GM18951 (cell line): ENCODE measurements around the gene VCAN.

Experiments used
- POLR2A ChIP-seq: IDR thresholded peaks from 4 replicates; pipeline ENCODE4 v1.6.1; 2011; ENCODE audit warnings: mild to moderate bottlenecking; ENCODE audit not compliant: insufficient read length, insufficient read depth; ENCODE audit errors: extremely low read depth
- in situ Hi-C: fragments of 300-500 bp; cut with MboI; formaldehyde crosslinking; loops from one replicate; pipeline ENCODE4 v1.12.0; 2022; ENCODE audit warnings: low sequenced_read_pairs, mixed read lengths, inconsistent platforms; ENCODE audit not compliant: unreplicated experiment

Gene VCAN

DNA sequence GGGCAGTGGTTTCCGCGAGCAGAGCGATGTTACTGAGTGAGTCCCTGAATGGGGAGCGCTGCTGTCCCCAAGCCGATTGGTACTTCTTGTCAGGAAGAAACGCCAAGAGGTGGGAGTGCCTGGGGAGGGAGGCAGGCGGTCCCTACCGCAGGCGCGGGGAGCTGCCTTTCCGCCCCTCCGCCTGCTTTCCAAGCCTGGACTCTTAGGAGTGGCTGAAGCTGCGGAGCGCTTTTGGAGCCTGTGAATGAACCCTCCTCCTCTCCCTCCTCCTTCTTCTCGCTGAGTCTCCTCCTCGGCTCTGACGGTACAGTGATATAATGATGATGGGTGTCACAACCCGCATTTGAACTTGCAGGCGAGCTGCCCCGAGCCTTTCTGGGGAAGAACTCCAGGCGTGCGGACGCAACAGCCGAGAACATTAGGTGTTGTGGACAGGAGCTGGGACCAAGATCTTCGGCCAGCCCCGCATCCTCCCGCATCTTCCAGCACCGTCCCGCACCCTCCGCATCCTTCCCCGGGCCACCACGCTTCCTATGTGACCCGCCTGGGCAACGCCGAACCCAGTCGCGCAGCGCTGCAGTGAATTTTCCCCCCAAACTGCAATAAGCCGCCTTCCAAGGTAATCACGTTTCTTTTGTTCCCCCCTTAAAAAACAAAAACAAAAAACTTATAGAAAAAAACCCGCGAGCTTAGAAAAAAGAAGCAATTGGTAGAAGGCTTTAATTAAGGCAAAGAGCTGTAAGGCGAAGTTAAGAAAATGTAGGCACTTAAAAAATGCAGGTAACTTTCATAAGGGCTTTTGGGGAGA, at the start of gene VCAN:
TSS of gene VCAN (plus strand) at position 340 of the 808 bp plus-strand sequence. CDS start 11,775 bp downstream, outside the sequence.
- in situ Hi-C loops = no loop called here
- no peak for TF ChIP-seq POLR2A

DNA sequence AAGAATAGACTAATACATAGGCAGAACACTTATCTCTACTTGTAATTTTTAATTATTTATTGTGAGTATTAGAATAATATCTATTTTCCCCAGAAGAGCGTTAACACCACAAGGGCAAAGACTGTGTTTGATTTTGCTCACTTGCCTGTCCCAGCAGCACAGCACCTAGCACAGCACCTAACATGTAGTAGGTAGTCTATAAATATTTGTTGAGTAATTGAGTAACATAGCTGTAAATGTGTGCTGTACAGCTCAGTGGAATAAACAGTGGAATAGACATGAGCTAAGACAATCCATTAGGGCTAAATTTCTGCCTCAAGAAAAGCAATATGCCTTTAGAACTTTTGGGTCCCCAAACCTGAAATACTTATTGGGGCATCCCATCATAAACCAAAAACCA, 49.3 kb upstream of the VCAN start:
- in situ Hi-C loops = no loop called here
- TF ChIP-seq POLR2A = no peak

DNA sequence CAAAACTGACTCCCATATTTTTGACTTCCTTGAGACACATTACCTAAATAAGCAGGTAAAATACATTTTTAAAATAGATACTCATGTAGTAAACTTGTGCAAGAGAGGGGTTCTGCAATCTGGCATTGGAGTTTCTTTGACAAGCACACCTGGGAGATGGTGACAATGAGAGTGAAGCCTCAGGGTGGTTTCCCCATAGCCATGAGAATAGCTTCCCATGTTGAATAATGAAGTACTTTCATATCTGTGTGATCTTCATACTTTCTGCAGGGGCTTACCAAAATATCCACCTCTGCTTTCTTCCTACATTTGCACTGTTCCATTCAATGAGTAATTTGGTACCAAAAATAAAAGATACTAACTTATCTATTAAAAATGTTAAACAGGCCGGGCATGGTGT, 44.7 kb upstream of the VCAN start:
- TF ChIP-seq POLR2A = no peak
- in situ Hi-C loops = loop anchor here (25.0 kb wide), 1 partner anchor 790 kb away; no protein-coding TSS in a partner anchor

GRCh38 chr5:83428126-83428525, 43.4 kb upstream of the VCAN start:
- TF ChIP-seq POLR2A = no peak
- in situ Hi-C loops = loop anchor here (25.0 kb wide), 1 partner anchor 791 kb away; no protein-coding TSS in a partner anchor

GRCh38 chr5:83428890-83429289, 42.7 kb upstream of the VCAN start:
- TF ChIP-seq POLR2A = no peak
- in situ Hi-C loops = loop anchor here (25.0 kb wide), 1 partner anchor 792 kb away; no protein-coding TSS in a partner anchor

DNA sequence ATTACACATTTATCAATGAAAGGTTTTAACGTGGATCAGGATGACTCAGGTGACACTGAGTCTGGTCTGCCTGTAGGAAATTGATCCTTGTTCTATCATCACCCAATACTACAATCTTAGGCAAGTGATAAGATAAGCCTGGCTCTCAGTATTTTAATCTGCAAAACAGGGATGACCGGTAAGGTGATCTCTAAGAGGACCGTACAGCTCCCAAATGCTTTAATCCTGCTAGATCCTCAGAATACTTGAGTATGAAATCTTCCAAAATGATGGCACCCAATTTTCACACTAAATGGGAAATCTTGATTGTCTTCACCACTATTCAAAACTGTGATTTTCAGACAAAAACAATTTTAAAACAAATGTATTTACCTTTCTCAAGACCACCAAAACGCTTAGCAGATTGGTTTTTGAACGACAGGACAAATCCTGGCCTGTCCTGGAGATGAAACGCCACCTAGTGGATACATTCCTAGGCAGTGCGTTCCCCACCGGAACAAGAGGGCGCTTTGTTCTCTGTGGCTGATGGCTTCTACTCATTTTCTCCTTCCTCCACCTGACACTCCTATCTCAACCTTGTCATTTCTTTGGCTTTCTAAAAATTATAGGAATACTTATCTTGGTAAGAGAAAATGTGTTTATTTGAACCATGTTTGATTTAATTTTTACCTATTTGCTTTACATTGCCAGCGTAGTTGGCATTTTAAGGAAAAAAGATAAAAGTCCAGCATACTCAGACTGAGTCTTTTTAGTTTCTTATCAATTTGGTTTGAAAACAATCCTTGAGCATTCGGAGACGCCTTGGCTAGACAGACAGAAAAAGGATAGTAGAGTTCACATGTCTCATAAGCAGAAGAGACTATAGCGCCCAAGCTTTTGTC, 41.2 kb upstream of the VCAN start:
- in situ Hi-C loops = loop anchor here (25.0 kb wide), 1 partner anchor 793 kb away; no protein-coding TSS in a partner anchor
- no peak for TF ChIP-seq POLR2A

DNA sequence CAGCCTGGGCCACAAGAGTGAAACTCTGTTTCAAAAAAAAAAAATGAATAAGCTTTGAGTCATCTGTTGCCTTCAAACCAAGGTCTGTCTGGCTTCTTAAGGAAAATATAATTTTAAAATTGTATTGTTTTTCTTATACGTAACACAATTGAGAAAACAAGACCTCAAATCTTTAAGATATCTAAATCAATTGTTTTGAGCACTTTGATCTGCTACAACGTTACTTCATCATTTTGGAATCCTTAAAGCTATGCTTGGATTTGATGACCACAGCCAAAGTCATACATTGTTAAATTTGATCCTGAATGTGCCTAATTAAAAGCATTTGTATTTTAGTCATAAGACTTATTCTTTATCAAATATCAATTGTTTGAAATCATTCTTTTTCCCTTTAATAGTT, 37.7 kb upstream of the VCAN start:
- in situ Hi-C loops = loop anchor here (25.0 kb wide), 1 partner anchor 797 kb away; no protein-coding TSS in a partner anchor
- TF ChIP-seq POLR2A = no peak

DNA sequence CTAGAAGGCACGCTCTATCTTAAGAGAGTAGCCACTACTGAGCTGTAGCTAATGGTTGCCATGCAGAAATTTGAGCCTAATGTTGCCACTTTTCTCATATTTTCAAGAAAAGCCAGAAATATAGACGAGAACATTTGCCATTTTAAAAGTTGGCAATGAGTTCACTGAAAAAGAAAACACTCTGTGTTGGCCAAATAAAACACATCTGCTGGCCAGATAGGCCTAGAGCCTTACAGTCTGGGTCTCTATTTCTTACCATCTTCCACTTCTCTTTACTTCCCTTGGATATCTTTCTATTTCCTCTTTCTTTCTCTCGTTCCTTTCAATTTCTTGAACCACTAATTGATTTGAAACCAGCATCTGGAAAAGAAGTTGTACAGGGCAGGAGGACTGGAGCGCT, 36.6 kb upstream of the VCAN start:
- no peak for TF ChIP-seq POLR2A
- in situ Hi-C loops = loop anchor here (25.0 kb wide), 1 partner anchor 798 kb away; no protein-coding TSS in a partner anchor

GRCh38 chr5:83436276-83436675, 35.3 kb upstream of the VCAN start:
- in situ Hi-C loops = loop anchor here (25.0 kb wide), 1 partner anchor 799 kb away; no protein-coding TSS in a partner anchor
- no peak for TF ChIP-seq POLR2A

DNA sequence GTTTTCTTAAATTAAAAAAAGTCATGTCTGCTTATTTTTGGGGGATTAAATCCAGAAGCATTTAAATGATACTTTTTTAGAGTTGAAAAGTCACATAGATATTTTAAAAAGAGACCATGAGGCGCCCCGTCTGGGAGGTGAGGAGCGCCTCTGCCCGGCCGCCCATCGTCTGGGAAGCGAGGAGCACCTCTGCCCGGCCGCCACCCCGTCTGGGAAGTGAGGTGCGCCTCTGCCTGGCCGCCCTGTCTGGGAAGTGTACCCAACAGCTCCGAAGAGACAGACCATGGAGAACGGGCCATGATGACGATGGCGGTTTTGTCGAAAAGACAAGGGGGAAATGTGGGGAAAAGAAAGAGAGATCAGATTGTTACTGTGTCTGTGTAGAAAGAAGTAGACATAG, 33.8 kb upstream of the VCAN start:
- in situ Hi-C loops = loop anchor here (25.0 kb wide), 1 partner anchor 800 kb away; no protein-coding TSS in a partner anchor

DNA sequence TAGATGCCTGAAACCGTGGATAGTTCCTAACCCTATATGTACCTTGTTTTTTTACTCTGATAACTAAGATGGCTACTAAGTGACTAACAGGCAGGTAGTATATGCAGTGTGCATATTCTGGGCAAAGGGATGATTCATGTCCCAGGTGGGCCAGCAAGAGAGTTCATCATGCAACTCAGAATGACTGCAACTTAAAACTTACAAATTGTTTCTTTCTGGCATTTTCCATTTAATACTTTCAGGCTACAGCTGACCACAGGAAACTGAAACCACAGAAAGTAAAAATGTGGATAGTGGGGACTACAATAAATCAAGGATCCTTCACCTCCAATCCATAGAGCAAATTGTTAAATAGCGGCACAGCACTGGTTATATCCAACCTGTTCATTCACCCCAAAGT, 30.7 kb upstream of the VCAN start:
- in situ Hi-C loops = loop anchor here (25.0 kb wide), 1 partner anchor 804 kb away; no protein-coding TSS in a partner anchor
- TF ChIP-seq POLR2A = no peak

- in situ Hi-C loops = loop anchor here (25.0 kb wide), 1 partner anchor 804 kb away; no protein-coding TSS in a partner anchor
- TF ChIP-seq POLR2A = no peak
Measured at GRCh38 chr5:83441747-83442146, 29.8 kb upstream of the VCAN start.

DNA sequence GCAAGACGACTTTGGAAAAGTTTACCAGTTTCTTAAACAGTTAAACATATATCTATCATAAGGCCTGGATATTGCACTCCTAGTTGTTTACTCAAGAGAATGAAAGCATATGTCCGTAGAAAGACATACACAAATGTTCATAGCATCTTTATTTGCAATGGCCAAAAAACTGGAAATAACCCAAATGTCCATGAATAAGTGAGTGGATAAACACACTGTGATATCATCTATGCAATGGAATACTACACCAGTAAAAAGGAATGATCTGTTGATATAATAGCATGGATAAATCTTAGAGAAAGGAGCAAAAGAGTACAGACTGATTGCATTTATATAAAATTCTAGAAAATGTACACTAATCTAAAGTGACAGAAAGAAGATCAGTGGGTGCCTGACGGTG, 28.0 kb upstream of the VCAN start:
- TF ChIP-seq POLR2A = no peak
- in situ Hi-C loops = loop anchor here (25.0 kb wide), 1 partner anchor 806 kb away; no protein-coding TSS in a partner anchor
